ENCODE data around the gene GPHN. TPM values are rescaled to one million over a fixed set of nuclear protein-coding genes. Genes with fewer than 3 reads are reported as not detected.

GPHN gene
- total RNA-seq, 1 experiment from 2014 or later, result 18.1 TPM

DNA sequence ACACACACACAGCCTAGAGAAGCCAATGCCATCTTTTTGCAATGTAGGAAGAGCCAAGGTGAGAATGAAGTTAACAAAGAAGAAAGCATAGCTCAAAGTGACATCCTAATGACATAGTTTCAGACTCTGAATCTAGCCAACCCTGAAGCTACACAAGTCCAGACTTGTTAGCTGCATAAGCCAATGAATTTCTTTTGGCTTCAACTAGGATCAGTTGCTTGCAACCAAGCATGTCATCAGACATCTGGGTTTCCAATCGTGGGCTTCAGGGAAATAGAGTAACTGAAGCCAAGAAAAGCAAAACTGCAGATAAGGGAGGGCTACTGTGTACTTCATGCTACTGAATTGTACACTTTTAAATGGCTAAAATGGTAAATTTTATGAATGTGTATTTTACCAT, 4.4 kb upstream of the GPHN start:
- POLR2A ChIA-PET, result no interaction called here
- no peak for TF ChIP-seq RELA (CRISPR knock-in tag; IDR thresholded peaks at IDR 0.05; ENCODE audit: borderline replicate concordance)
- TF ChIP-seq HMGA2 (CRISPR knock-in tag; IDR thresholded peaks at IDR 0.05), result no peak
- TF ChIP-seq ZNF423 (CRISPR knock-in tag; IDR thresholded peaks at IDR 0.05), result no peak
- TF ChIP-seq, protein P1, sequence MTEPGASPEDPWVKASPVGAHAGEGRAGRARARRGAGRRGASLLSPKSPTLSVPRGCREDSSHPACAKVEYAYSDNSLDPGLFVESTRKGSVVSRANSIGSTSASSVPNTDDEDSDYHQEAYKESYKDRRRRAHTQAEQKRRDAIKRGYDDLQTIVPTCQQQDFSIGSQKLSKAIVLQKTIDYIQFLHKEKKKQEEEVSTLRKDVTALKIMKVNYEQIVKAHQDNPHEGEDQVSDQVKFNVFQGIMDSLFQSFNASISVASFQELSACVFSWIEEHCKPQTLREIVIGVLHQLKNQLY (CRISPR knock-in tag; IDR thresholded peaks at IDR 0.05), result no peak
- TF ChIP-seq FOXP1 (CRISPR knock-in tag; IDR thresholded peaks at IDR 0.05; ENCODE audit: borderline replicate concordance), result no peak
- Mint-ChIP-seq H3K4me1 (peaks cover 6% of the 10 kb centered on the region), H3K27ac (no peak overlapping the region), H3K27me3 (ENCODE audit: low read depth) (no peaks in the 10 kb centered on the region), H3K9me3 (0 out of 2 replicates have a peak, but pooled peaks cover 3% of the 10 kb centered on the region), H3K4me3 (no peak overlapping the region), H3K36me3 (no peaks in the 10 kb centered on the region)
- ATAC-seq (no peak), DNase-seq (ENCODE audit: low spot score) (no peak)
- CTCF ChIA-PET, result interaction anchor here (0.7 kb wide), 1 partner anchor 269 kb away, joined by 3 read pairs; no protein-coding TSS in a partner anchor

DNA sequence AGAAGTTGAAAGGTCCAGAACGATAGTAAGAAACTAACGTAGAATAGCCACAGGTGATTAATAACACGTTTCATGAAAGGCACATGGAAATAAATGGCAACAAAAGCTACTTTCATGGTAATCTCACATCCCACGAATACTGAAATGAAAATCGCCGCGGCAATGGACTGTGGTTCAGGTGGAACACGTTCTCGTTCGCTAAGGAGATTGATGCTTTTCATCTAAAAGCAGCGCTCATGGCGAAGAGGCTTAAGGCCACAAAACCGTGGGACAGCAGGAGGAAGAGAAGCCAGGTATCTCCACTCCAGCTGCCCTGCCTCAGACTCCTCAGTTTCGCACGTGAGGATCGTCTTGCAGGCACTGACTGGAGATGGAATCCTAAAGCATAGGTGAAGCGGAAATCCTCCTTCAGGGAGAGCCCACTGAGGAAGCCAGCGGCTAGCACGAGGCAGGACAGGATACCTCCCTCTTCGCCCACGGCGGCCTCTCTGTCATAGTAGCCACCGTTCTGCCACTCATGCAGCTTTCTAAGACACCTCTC, 696 bp upstream of the GPHN start:
- Mint-ChIP-seq H3K36me3 (no peaks in the 10 kb centered on the region), H3K27ac (peak overlapping the region; percentile 97), H3K27me3 (ENCODE audit: low read depth) (peaks cover 17% of the 10 kb centered on the region), H3K9me3 (0 out of 2 replicates have a peak, but pooled peaks cover 3% of the 10 kb centered on the region), H3K4me1 (peaks cover 16% of the 10 kb centered on the region), H3K4me3 (peak overlapping the region; percentile 92)
- CTCF ChIA-PET, result interaction anchor here (0.6 to 1.8 kb wide), 5 partner anchors 8 to 148 kb away, joined by 3 to 6 read pairs (median 4); no protein-coding TSS in a partner anchor
- POLR2A ChIA-PET, result no interaction called here
- TF ChIP-seq FOXK1 (CRISPR knock-in tag; IDR thresholded peaks at IDR 0.05), result 0 out of 2 replicates have a peak, but pooled peaks have one; percentile 12
- TF ChIP-seq, protein P2, sequence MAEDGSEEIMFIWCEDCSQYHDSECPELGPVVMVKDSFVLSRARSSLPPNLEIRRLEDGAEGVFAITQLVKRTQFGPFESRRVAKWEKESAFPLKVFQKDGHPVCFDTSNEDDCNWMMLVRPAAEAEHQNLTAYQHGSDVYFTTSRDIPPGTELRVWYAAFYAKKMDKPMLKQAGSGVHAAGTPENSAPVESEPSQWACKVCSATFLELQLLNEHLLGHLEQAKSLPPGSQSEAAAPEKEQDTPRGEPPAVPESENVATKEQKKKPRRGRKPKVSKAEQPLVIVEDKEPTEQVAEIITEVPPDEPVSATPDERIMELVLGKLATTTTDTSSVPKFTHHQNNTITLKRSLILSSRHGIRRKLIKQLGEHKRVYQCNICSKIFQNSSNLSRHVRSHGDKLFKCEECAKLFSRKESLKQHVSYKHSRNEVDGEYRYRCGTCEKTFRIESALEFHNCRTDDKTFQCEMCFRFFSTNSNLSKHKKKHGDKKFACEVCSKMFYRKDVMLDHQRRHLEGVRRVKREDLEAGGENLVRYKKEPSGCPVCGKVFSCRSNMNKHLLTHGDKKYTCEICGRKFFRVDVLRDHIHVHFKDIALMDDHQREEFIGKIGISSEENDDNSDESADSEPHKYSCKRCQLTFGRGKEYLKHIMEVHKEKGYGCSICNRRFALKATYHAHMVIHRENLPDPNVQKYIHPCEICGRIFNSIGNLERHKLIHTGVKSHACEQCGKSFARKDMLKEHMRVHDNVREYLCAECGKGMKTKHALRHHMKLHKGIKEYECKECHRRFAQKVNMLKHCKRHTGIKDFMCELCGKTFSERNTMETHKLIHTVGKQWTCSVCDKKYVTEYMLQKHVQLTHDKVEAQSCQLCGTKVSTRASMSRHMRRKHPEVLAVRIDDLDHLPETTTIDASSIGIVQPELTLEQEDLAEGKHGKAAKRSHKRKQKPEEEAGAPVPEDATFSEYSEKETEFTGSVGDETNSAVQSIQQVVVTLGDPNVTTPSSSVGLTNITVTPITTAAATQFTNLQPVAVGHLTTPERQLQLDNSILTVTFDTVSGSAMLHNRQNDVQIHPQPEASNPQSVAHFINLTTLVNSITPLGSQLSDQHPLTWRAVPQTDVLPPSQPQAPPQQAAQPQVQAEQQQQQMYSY (CRISPR knock-in tag; IDR thresholded peaks at IDR 0.05), result peak; percentile 33; the same call in 1 of the 2 replicates
- TF ChIP-seq, protein P3, sequence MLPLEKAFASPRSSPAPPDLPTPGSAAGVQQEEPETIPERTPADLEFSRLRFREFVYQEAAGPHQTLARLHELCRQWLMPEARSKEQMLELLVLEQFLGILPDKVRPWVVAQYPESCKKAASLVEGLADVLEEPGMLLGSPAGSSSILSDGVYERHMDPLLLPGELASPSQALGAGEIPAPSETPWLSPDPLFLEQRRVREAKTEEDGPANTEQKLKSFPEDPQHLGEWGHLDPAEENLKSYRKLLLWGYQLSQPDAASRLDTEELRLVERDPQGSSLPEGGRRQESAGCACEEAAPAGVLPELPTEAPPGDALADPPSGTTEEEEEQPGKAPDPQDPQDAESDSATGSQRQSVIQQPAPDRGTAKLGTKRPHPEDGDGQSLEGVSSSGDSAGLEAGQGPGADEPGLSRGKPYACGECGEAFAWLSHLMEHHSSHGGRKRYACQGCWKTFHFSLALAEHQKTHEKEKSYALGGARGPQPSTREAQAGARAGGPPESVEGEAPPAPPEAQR (CRISPR knock-in tag; IDR thresholded peaks at IDR 0.05), result no peak
- TF ChIP-seq, protein P4, sequence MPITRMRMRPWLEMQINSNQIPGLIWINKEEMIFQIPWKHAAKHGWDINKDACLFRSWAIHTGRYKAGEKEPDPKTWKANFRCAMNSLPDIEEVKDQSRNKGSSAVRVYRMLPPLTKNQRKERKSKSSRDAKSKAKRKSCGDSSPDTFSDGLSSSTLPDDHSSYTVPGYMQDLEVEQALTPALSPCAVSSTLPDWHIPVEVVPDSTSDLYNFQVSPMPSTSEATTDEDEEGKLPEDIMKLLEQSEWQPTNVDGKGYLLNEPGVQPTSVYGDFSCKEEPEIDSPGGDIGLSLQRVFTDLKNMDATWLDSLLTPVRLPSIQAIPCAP (CRISPR knock-in tag; IDR thresholded peaks at IDR 0.05), result peak; percentile 48; the same call in 1 of the 2 replicates
- TF ChIP-seq MYBL2 (CRISPR knock-in tag; IDR thresholded peaks at IDR 0.05), result no peak
- DNase-seq (ENCODE audit: low spot score) (no peak), ATAC-seq (peak; percentile 10)

DNA sequence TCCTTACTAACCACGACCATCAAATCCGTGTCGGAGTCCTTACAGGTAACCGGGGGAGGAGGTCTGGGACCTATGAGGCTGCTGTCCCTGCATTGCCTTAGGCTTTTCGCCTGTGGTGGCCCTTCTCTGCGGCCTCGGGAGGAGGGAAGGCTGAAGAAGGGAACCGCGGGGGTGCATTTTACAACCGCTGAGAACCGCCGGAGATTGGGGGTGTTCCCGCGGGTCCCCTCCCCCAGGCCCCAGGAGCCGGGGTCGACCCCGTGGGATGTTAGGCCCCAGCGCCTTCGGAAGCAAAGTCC, 549 bp downstream of the GPHN start:
- POLR2A ChIA-PET, result interaction anchor here (0.6 to 0.9 kb wide), 3 partner anchors 67 to 561 kb away, joined by 3 to 4 read pairs (median 3); no protein-coding TSS in a partner anchor
- CTCF ChIA-PET, result interaction anchor here (0.5 to 1.8 kb wide), 6 partner anchors 10 to 149 kb away, joined by 3 to 6 read pairs (median 3); no protein-coding TSS in a partner anchor
- no peaks in the 10 kb centered on the region for H3K36me3 Mint-ChIP-seq

More for the DNA sequence above, 549 bp downstream of the GPHN start:
- ATAC-seq (no peak), DNase-seq (ENCODE audit: low spot score) (no peak)
- Mint-ChIP-seq H3K27me3 (ENCODE audit: low read depth) (peaks cover 17% of the 10 kb centered on the region), H3K27ac (peak overlapping the region; percentile 45; the same call in 1 of the 2 replicates), H3K9me3 (no peaks in the 10 kb centered on the region), H3K4me1 (peaks cover 16% of the 10 kb centered on the region), H3K4me3 (peak overlapping the region; percentile 92)
- no peak for TF ChIP-seq ESRRA (CRISPR knock-in tag; IDR thresholded peaks at IDR 0.05; ENCODE audit: borderline replicate concordance)
- TF ChIP-seq ZNF263 (CRISPR knock-in tag; IDR thresholded peaks at IDR 0.05; ENCODE audit: low read depth), result no peak
